ENCODE results near the gene DMWD. TPM values are rescaled to one million over a fixed set of nuclear protein-coding genes. Genes with fewer than 3 reads are reported as not detected.

The DMWD gene
- total RNA-seq, 1 experiment from 2014 or later = 76.9 TPM

DNA sequence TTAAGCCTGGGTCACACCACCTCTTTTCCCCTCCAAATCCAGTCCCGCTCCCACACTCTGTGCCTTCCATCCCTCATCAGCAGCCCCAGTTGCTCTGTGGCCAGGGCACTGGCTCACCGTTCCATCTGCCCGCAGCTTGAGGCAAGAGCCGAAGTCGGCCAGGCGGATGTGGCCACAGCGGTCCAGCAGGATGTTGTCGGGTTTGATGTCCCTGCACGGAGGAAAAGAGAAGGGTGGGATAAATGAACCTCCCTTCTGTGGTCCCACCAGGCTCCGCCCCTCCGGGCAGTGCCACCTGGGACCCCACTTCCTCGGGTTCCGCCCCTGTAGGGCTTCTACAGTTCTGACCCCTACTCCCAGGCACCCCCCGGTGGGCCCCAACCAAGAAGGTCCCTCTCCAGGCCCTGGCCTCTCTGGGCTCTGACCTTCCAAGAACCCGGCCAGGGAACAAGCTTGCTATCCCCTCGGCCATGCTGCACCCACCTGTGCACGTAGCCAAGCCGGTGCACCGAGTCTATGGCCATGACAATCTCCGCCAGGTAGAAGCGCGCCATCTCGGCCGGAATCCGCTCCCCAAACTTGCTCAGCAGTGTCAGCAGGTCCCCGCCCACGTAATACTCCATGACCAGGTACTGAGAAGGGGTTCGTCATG, 14.5 kb downstream of the DMWD start:
- Mint-ChIP-seq H3K36me3 (ENCODE audit: insufficient read depth, unreplicated experiment) (peaks cover 64% of the 10 kb centered on the region), H3K4me1 (ENCODE audit: low read depth, unreplicated experiment) (peaks cover 17% of the 10 kb centered on the region), H3K27me3 (ENCODE audit: unreplicated experiment) (no peaks in the 10 kb centered on the region), H3K9me3 (ENCODE audit: low read depth, unreplicated experiment) (no peaks in the 10 kb centered on the region), H3K4me3 (ENCODE audit: low read depth, unreplicated experiment) (no peak overlapping the region), H3K27ac (ENCODE audit: unreplicated experiment) (no peak overlapping the region)
- intact Hi-C loops (cut with micrococcal nuclease; ENCODE audit: unreplicated experiment) = no loop called here
- BruUV-seq (replicated peaks) = no TSS peak
- DNase-seq = no peak
- CTCF ChIA-PET = no interaction called here
- TF ChIP-seq, protein P1, sequence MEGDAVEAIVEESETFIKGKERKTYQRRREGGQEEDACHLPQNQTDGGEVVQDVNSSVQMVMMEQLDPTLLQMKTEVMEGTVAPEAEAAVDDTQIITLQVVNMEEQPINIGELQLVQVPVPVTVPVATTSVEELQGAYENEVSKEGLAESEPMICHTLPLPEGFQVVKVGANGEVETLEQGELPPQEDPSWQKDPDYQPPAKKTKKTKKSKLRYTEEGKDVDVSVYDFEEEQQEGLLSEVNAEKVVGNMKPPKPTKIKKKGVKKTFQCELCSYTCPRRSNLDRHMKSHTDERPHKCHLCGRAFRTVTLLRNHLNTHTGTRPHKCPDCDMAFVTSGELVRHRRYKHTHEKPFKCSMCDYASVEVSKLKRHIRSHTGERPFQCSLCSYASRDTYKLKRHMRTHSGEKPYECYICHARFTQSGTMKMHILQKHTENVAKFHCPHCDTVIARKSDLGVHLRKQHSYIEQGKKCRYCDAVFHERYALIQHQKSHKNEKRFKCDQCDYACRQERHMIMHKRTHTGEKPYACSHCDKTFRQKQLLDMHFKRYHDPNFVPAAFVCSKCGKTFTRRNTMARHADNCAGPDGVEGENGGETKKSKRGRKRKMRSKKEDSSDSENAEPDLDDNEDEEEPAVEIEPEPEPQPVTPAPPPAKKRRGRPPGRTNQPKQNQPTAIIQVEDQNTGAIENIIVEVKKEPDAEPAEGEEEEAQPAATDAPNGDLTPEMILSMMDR (IDR thresholded peaks at IDR 0.05; ENCODE audit: unreplicated experiment) = no peak

DNA sequence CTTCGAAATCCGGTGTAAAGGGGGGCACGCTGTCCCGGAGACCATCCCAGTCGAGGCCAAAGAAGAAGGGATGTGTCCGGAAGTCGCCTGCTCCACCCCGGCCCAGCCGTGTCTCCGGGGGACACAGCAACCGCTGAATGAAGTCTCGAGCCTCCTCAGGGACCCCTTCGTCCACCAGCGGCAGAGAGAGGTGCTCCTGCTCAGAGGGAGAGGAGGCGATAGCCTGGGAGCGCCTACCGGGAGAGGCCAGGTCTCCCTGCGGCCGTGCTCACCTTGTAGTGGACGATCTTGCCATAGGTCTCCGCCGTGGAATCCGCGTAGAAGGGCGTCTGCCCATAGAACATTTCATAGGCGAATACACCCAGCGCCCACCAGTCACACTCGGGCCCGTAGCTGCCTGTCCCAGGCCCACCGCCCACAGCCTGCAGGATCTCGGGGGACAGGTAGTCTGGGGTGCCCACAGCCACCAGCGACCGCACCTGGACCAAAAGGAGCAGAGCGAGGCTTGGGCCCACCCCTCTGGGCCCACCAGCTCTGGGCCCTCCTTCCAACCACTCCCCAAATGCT, 15.2 kb downstream of the DMWD start:
- H3K36me3 Mint-ChIP-seq (ENCODE audit: insufficient read depth, unreplicated experiment) = peaks cover 63% of the 10 kb centered on the region
- H3K4me3 Mint-ChIP-seq (ENCODE audit: low read depth, unreplicated experiment) = no peak overlapping the region
- no peaks in the 10 kb centered on the region for H3K27me3 Mint-ChIP-seq (ENCODE audit: unreplicated experiment)
- peaks cover 17% of the 10 kb centered on the region for H3K4me1 Mint-ChIP-seq (ENCODE audit: low read depth, unreplicated experiment)
- CTCF ChIA-PET = no interaction called here
- no peaks in the 10 kb centered on the region for H3K9me3 Mint-ChIP-seq (ENCODE audit: low read depth, unreplicated experiment)
- intact Hi-C loops (cut with micrococcal nuclease; ENCODE audit: unreplicated experiment) = no loop called here
- TF ChIP-seq, protein P1 (IDR thresholded peaks at IDR 0.05; ENCODE audit: unreplicated experiment) = no peak
- no peak overlapping the region for H3K27ac Mint-ChIP-seq (ENCODE audit: unreplicated experiment)
- no TSS peak for BruUV-seq (replicated peaks)
- DNase-seq = no peak

DNA sequence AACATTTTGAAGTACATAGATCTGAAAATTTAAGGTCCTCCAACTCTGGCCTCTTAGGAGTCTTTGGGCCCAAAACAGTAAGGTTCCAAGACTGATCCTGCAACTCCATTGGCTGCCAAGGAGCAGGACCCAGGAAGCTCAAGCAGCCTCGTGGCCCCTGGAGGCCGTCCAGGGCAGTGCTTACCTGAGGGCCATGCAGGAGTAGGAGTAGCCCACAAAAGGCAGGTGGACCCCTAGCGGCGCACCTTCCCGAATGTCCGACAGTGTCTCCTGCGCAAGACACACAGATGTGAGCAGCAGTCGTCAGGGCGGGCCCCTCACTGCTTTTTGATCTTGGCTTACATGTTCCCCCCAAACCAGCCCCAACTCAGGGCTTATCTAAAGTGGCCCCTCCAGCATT, 17.9 kb downstream of the DMWD start:
- Mint-ChIP-seq H3K36me3 (ENCODE audit: insufficient read depth, unreplicated experiment) (peaks cover 82% of the 10 kb centered on the region), H3K4me3 (ENCODE audit: low read depth, unreplicated experiment) (no peak overlapping the region), H3K27ac (ENCODE audit: unreplicated experiment) (no peak overlapping the region), H3K9me3 (ENCODE audit: low read depth, unreplicated experiment) (no peaks in the 10 kb centered on the region), H3K4me1 (ENCODE audit: low read depth, unreplicated experiment) (peaks cover 16% of the 10 kb centered on the region), H3K27me3 (ENCODE audit: unreplicated experiment) (no peaks in the 10 kb centered on the region)
- DNase-seq = peak; percentile 38
- BruUV-seq (replicated peaks) = no TSS peak
- TF ChIP-seq, protein P1 (IDR thresholded peaks at IDR 0.05; ENCODE audit: unreplicated experiment) = no peak
- CTCF ChIA-PET = no interaction called here
- intact Hi-C loops (cut with micrococcal nuclease; ENCODE audit: unreplicated experiment) = no loop called here

DNA sequence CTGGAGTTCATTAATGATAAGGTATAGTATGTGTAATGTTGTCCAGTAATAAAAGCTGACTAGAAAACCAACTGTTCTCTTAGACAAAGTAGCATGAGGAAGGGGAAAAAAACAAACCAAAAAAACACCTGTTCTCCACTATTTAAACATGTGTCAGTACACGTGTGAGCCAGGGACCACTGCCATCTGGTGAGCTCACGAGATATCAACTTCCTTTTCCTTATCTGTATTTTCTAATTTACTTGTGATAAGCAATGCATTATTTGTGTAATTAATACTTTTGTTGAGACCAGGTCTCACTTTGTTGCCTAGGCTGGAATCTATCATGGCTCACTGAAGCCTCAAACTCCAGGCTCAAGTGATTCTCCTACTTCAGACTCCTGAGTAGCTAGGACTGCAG, 19.3 kb downstream of the DMWD start:
- Mint-ChIP-seq H3K36me3 (ENCODE audit: insufficient read depth, unreplicated experiment) (peaks cover 82% of the 10 kb centered on the region), H3K9me3 (ENCODE audit: low read depth, unreplicated experiment) (no peaks in the 10 kb centered on the region), H3K4me1 (ENCODE audit: low read depth, unreplicated experiment) (peaks cover 21% of the 10 kb centered on the region), H3K27me3 (ENCODE audit: unreplicated experiment) (no peaks in the 10 kb centered on the region), H3K27ac (ENCODE audit: unreplicated experiment) (no peak overlapping the region), H3K4me3 (ENCODE audit: low read depth, unreplicated experiment) (no peak overlapping the region)
- intact Hi-C loops (cut with micrococcal nuclease; ENCODE audit: unreplicated experiment) = no loop called here
- BruUV-seq (replicated peaks) = no TSS peak
- CTCF ChIA-PET = interaction anchor here (0.5 to 1.8 kb wide), 3 partner anchors 9 to 244 kb away, joined by 4 to 8 read pairs (median 5); partner anchors contain the start of gene DMPK
- no peak for DNase-seq
- TF ChIP-seq, protein P1 (IDR thresholded peaks at IDR 0.05; ENCODE audit: unreplicated experiment) = no peak

All from Calu3 (cell line).